Measurements from ENCODE around the gene N4BP2. TPM values are rescaled to one million over a fixed set of nuclear protein-coding genes. Genes with fewer than 3 reads are reported as not detected.
A peak's percentile ranks its signal among the peaks of the same experiment; 100 is the strongest.

Gene N4BP2
- total and polyA plus RNA-seq, 4 donors, result 1.8 to 33.6 (median 5.9) TPM

DNA sequence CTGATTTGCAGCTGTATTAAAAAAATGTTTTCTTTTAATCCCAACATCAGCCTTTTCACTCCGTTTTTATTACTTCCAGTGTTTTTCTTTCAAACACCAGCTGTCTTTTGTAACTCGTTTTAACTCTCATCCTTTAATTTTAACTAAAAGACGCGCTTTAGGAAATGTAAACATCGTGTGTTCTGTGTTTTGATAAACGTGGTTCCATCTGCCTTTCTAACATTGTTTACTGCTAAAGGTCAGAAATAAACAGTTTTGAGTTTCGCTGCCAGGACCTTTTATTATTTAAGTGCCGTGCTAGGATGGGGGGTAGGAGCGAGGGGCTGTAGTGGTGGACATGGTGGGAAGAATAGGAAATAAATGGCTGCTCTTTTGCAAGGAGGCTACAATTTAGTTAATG, 1.5 kb downstream of the N4BP2 start:
- 1 to 2% methylated on average over 9 of the region's 9 CpGs for WGBS, 2 donors
- Histone ChIP-seq H3K4me3 (no peak overlapping the region), H3K27ac (ENCODE audit: low read depth in 1 of 2, low read length in 1 of 2) (peak overlapping the region in 1 of 2 donors; percentile 100), H3K36me3 (ENCODE audit: control insufficient read depth in 4 of 4, insufficient read depth in 4 of 4, low read length in 4 of 4) (peaks cover 0 to 6% (median 0%) of the 10 kb centered on the region in 4 donors), H3K9ac (ENCODE audit: insufficient read depth in 1 of 2, low read length in 2 of 2) (peak overlapping the region in 1 of 2 donors; percentile 87), H3K4me1 (ENCODE audit: control insufficient read depth in 5 of 5, insufficient read depth in 5 of 5, low read length in 5 of 5) (peaks cover 0 to 25% (median 7%) of the 10 kb centered on the region in 5 donors), H3K27me3 (ENCODE audit: control insufficient read depth in 3 of 3, insufficient read depth in 3 of 3, low read length in 2 of 3) (no peaks in the 10 kb centered on the region), H3K9me3 (ENCODE audit: control insufficient read depth in 4 of 4, insufficient read depth in 3 of 4, low read length in 3 of 4) (no peaks in the 10 kb centered on the region)
- ATAC-seq (ENCODE audit: insufficient read depth, low FRiP score), result no peak
- TF ChIP-seq, protein P1, sequence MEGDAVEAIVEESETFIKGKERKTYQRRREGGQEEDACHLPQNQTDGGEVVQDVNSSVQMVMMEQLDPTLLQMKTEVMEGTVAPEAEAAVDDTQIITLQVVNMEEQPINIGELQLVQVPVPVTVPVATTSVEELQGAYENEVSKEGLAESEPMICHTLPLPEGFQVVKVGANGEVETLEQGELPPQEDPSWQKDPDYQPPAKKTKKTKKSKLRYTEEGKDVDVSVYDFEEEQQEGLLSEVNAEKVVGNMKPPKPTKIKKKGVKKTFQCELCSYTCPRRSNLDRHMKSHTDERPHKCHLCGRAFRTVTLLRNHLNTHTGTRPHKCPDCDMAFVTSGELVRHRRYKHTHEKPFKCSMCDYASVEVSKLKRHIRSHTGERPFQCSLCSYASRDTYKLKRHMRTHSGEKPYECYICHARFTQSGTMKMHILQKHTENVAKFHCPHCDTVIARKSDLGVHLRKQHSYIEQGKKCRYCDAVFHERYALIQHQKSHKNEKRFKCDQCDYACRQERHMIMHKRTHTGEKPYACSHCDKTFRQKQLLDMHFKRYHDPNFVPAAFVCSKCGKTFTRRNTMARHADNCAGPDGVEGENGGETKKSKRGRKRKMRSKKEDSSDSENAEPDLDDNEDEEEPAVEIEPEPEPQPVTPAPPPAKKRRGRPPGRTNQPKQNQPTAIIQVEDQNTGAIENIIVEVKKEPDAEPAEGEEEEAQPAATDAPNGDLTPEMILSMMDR (IDR thresholded peaks at IDR 0.05; ENCODE audit: control extremely low read depth, extremely low read depth), result no peak
- DNase-seq, result peak in 2 of 3 donors; percentile 34 to 71

GRCh38 chr4:40058854-40059253, 2.2 kb downstream of the N4BP2 start:
- H3K27ac ChIP-seq (ENCODE audit: low read depth in 1 of 2, low read length in 1 of 2), result no peak overlapping the region
- H3K9me3 ChIP-seq (ENCODE audit: control insufficient read depth in 4 of 4, insufficient read depth in 3 of 4, low read length in 3 of 4), result no peaks in the 10 kb centered on the region
- H3K36me3 ChIP-seq (ENCODE audit: control insufficient read depth in 4 of 4, insufficient read depth in 4 of 4, low read length in 4 of 4), result peaks cover 0 to 6% (median 0%) of the 10 kb centered on the region in 4 donors
- no peaks in the 10 kb centered on the region for H3K27me3 ChIP-seq (ENCODE audit: control insufficient read depth in 3 of 3, insufficient read depth in 3 of 3, low read length in 2 of 3)
- 65 to 70% methylated on average over 14 of the region's 14 CpGs for WGBS, 2 donors
- peak in 2 of 3 donors; percentile 11 to 15 for DNase-seq
- H3K4me3 ChIP-seq, result no peak overlapping the region
- ATAC-seq (ENCODE audit: insufficient read depth, low FRiP score), result no peak
- peak overlapping the region in 1 of 2 donors; percentile 87 for H3K9ac ChIP-seq (ENCODE audit: insufficient read depth in 1 of 2, low read length in 2 of 2)
- H3K4me1 ChIP-seq (ENCODE audit: control insufficient read depth in 5 of 5, insufficient read depth in 5 of 5, low read length in 5 of 5), result peaks cover 0 to 25% (median 7%) of the 10 kb centered on the region in 5 donors
- TF ChIP-seq, protein P1 (IDR thresholded peaks at IDR 0.05; ENCODE audit: control extremely low read depth, extremely low read depth), result no peak

DNA sequence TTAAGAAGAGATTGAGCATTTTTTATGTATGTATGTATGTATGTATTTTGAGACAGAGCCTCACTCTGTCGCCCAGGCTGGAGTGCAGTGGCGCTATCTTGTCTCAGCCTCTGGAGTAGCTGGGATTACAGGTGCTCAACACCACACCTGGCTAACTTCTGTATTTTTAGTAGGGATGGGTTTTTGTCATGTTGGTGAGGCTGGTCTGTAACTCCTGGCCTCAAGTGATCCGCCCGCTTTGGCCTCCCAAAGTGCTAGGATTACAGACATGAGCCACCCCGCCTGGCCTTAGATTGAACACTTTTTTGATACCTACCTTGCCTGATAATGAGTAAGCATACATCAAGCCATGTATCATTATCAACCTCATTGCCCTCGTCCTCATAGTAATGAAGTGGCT, 2.7 kb downstream of the N4BP2 start:
- Histone ChIP-seq H3K36me3 (ENCODE audit: control insufficient read depth in 4 of 4, insufficient read depth in 4 of 4, low read length in 4 of 4) (peaks cover 0 to 9% (median 0%) of the 10 kb centered on the region in 4 donors), H3K9me3 (ENCODE audit: control insufficient read depth in 4 of 4, insufficient read depth in 3 of 4, low read length in 3 of 4) (no peaks in the 10 kb centered on the region), H3K9ac (ENCODE audit: insufficient read depth in 1 of 2, low read length in 2 of 2) (no peak overlapping the region), H3K4me1 (ENCODE audit: control insufficient read depth in 5 of 5, insufficient read depth in 5 of 5, low read length in 5 of 5) (peaks cover 0 to 23% (median 7%) of the 10 kb centered on the region in 5 donors), H3K27me3 (ENCODE audit: control insufficient read depth in 3 of 3, insufficient read depth in 3 of 3, low read length in 2 of 3) (no peaks in the 10 kb centered on the region), H3K27ac (ENCODE audit: low read depth in 1 of 2, low read length in 1 of 2) (no peak overlapping the region), H3K4me3 (no peak overlapping the region)
- ATAC-seq (ENCODE audit: insufficient read depth, low FRiP score) (no peak), DNase-seq (no peak)
- TF ChIP-seq, protein P1 (IDR thresholded peaks at IDR 0.05; ENCODE audit: control extremely low read depth, extremely low read depth), result no peak
- 92 to 95% methylated on average over 6 of the region's 6 CpGs for WGBS, 2 donors

GRCh38 chr4:40065010-40065409, 8.4 kb downstream of the N4BP2 start:
- peak in 2 of 3 donors; percentile 21 to 46 for DNase-seq
- Histone ChIP-seq H3K36me3 (ENCODE audit: control insufficient read depth in 4 of 4, insufficient read depth in 4 of 4, low read length in 4 of 4) (peaks cover 0 to 9% (median under 1%) of the 10 kb centered on the region in 4 donors), H3K4me3 (no peak overlapping the region), H3K4me1 (ENCODE audit: control insufficient read depth in 5 of 5, insufficient read depth in 5 of 5, low read length in 5 of 5) (no peaks in the 10 kb centered on the region), H3K27ac (ENCODE audit: low read depth in 1 of 2, low read length in 1 of 2) (no peak overlapping the region), H3K27me3 (ENCODE audit: control insufficient read depth in 3 of 3, insufficient read depth in 3 of 3, low read length in 2 of 3) (no peaks in the 10 kb centered on the region), H3K9ac (ENCODE audit: insufficient read depth in 1 of 2, low read length in 2 of 2) (no peak overlapping the region), H3K9me3 (ENCODE audit: control insufficient read depth in 4 of 4, insufficient read depth in 3 of 4, low read length in 3 of 4) (no peaks in the 10 kb centered on the region)
- WGBS, 2 donors, result 80 to 89% methylated on average over 3 of the region's 3 CpGs
- ATAC-seq (ENCODE audit: insufficient read depth, low FRiP score), result peak; percentile 63
- TF ChIP-seq, protein P1 (IDR thresholded peaks at IDR 0.05; ENCODE audit: control extremely low read depth, extremely low read depth), result no peak

Data from lung (tissue), 12 donors.